Measurements from ENCODE around the gene ALDH1A3. TPM values are rescaled to one million over a fixed set of nuclear protein-coding genes. Genes with fewer than 3 reads are reported as not detected.

ALDH1A3 gene
- total RNA-seq, 1 experiment from 2014 or later, result 983 TPM

GRCh38 chr15:100900795-100901169 lies 21.2 kb downstream of the ALDH1A3 start:
- no peak for TF ChIP-seq CTCF (IDR thresholded peaks at IDR 0.05; ENCODE audit: unreplicated experiment)
- no TSS peak for BruUV-seq (replicated peaks)
- CTCF ChIA-PET, result no interaction called here
- intact Hi-C loops (cut with micrococcal nuclease; ENCODE audit: unreplicated experiment), result no loop called here
- Mint-ChIP-seq H3K4me3 (ENCODE audit: low read depth, unreplicated experiment) (no peak overlapping the region), H3K27ac (ENCODE audit: unreplicated experiment) (no peak overlapping the region), H3K9me3 (ENCODE audit: low read depth, unreplicated experiment) (no peaks in the 10 kb centered on the region), H3K4me1 (ENCODE audit: low read depth, unreplicated experiment) (peaks cover 26% of the 10 kb centered on the region), H3K36me3 (ENCODE audit: insufficient read depth, unreplicated experiment) (peaks cover 100% of the 10 kb centered on the region), H3K27me3 (ENCODE audit: unreplicated experiment) (no peaks in the 10 kb centered on the region)
- no peak for DNase-seq

GRCh38 chr15:100901296-100901695 lies 21.7 kb downstream of the ALDH1A3 start:
- Mint-ChIP-seq H3K27me3 (ENCODE audit: unreplicated experiment) (no peaks in the 10 kb centered on the region), H3K4me1 (ENCODE audit: low read depth, unreplicated experiment) (peaks cover 26% of the 10 kb centered on the region), H3K27ac (ENCODE audit: unreplicated experiment) (no peak overlapping the region), H3K9me3 (ENCODE audit: low read depth, unreplicated experiment) (no peaks in the 10 kb centered on the region), H3K36me3 (ENCODE audit: insufficient read depth, unreplicated experiment) (peaks cover 100% of the 10 kb centered on the region), H3K4me3 (ENCODE audit: low read depth, unreplicated experiment) (no peak overlapping the region)
- TF ChIP-seq CTCF (IDR thresholded peaks at IDR 0.05; ENCODE audit: unreplicated experiment), result no peak
- no TSS peak for BruUV-seq (replicated peaks)
- DNase-seq, result no peak
- CTCF ChIA-PET, result no interaction called here
- intact Hi-C loops (cut with micrococcal nuclease; ENCODE audit: unreplicated experiment), result no loop called here

- no peaks in the 10 kb centered on the region for H3K27me3 Mint-ChIP-seq (ENCODE audit: unreplicated experiment)
- peaks cover 100% of the 10 kb centered on the region for H3K36me3 Mint-ChIP-seq (ENCODE audit: insufficient read depth, unreplicated experiment)
- H3K9me3 Mint-ChIP-seq (ENCODE audit: low read depth, unreplicated experiment), result no peaks in the 10 kb centered on the region
- peak overlapping the region; percentile 83 for H3K27ac Mint-ChIP-seq (ENCODE audit: unreplicated experiment)
- BruUV-seq (replicated peaks), result no TSS peak
- DNase-seq, result no peak
- CTCF ChIA-PET, result no interaction called here
- peaks cover 26% of the 10 kb centered on the region for H3K4me1 Mint-ChIP-seq (ENCODE audit: low read depth, unreplicated experiment)
- no peak for TF ChIP-seq CTCF (IDR thresholded peaks at IDR 0.05; ENCODE audit: unreplicated experiment)
- H3K4me3 Mint-ChIP-seq (ENCODE audit: low read depth, unreplicated experiment), result no peak overlapping the region
- intact Hi-C loops (cut with micrococcal nuclease; ENCODE audit: unreplicated experiment), result no loop called here
Measured at GRCh38 chr15:100901702-100902435, 22.2 kb downstream of the ALDH1A3 start.

- Mint-ChIP-seq H3K27me3 (ENCODE audit: unreplicated experiment) (no peaks in the 10 kb centered on the region), H3K36me3 (ENCODE audit: insufficient read depth, unreplicated experiment) (peaks cover 100% of the 10 kb centered on the region), H3K4me1 (ENCODE audit: low read depth, unreplicated experiment) (peaks cover 20% of the 10 kb centered on the region), H3K9me3 (ENCODE audit: low read depth, unreplicated experiment) (no peaks in the 10 kb centered on the region), H3K4me3 (ENCODE audit: low read depth, unreplicated experiment) (no peak overlapping the region), H3K27ac (ENCODE audit: unreplicated experiment) (peak overlapping the region; percentile 83)
- TSS peak; percentile 1 for BruUV-seq (replicated peaks)
- DNase-seq, result no peak
- intact Hi-C loops (cut with micrococcal nuclease; ENCODE audit: unreplicated experiment), result no loop called here
- CTCF ChIA-PET, result interaction anchor here (0.6 kb wide), 1 partner anchor 1162 kb away, joined by 3 read pairs; no protein-coding TSS in a partner anchor
- TF ChIP-seq CTCF (IDR thresholded peaks at IDR 0.05; ENCODE audit: unreplicated experiment), result no peak
Measured at GRCh38 chr15:100902436-100903167, 23.0 kb downstream of the ALDH1A3 start.
